Liver (tissue), 9 donors: ENCODE results near the gene LPP. TPM values are rescaled to one million over a fixed set of nuclear protein-coding genes. Genes with fewer than 3 reads are reported as not detected.

Experiments used
- DNase-seq: peaks from one replicate; pipeline ENCODE4 v3.0.0-alpha.2; 2017; ENCODE audit warnings: low spot score
- H3K27ac ChIP-seq, 2 donors: one replicate each; pipeline ENCODE4 v1.7.0; 2013; ENCODE audit warnings: inconsistent platforms in 2 of 2, low read length in 2 of 2, control low read depth in 1 of 2, low read depth in 1 of 2, mild to moderate bottlenecking in 1 of 2
- H3K27me3 ChIP-seq, 4 donors: one replicate each; pipeline versions ENCODE4 v1.6.1 to v1.7.0; 2013; ENCODE audit warnings: low read length in 3 of 4, inconsistent platforms in 1 of 4, mild to moderate bottlenecking in 1 of 4, moderate library complexity in 1 of 4; ENCODE audit not compliant: control insufficient read depth in 4 of 4, insufficient read depth in 4 of 4
- H3K36me3 ChIP-seq, 4 donors: one replicate each; pipeline versions ENCODE4 v1.6.1 to v1.7.0; 2013; ENCODE audit warnings: low read length in 3 of 4, mild to moderate bottlenecking in 3 of 4, low read depth in 1 of 4, moderate library complexity in 1 of 4; ENCODE audit not compliant: control insufficient read depth in 4 of 4, insufficient read depth in 3 of 4
- H3K4me1 ChIP-seq, 4 donors: one replicate each; pipeline versions ENCODE4 v1.6.1 to v1.7.0; 2013; ENCODE audit warnings: low read length in 3 of 4, mild to moderate bottlenecking in 3 of 4, moderate library complexity in 1 of 4; ENCODE audit not compliant: control insufficient read depth in 4 of 4, insufficient read depth in 4 of 4
- H3K4me3 ChIP-seq, 3 donors: one replicate each; pipeline versions ENCODE4 v1.6.1 to v1.7.0; 2013; ENCODE audit warnings: low read length in 3 of 3, control low read depth in 1 of 3, low read depth in 1 of 3, mild to moderate bottlenecking in 1 of 3
- H3K9ac ChIP-seq, 2 donors: one replicate each; pipeline ENCODE4 v1.7.0; 2013; ENCODE audit warnings: low read length in 2 of 2, mild to moderate bottlenecking in 2 of 2, moderate library complexity in 2 of 2, control low read depth in 1 of 2, low read depth in 1 of 2
- H3K9me3 ChIP-seq, 4 donors: one replicate each; pipeline versions ENCODE4 v1.6.1 to v1.7.0; 2013; ENCODE audit warnings: low read length in 3 of 4; ENCODE audit not compliant: control insufficient read depth in 4 of 4
- ATF3 ChIP-seq: IDR thresholded peaks from 2 replicates; pipeline ENCODE4 v1.6.1; 2016; ENCODE audit warnings: antibody characterized with exemption
- CTCF ChIP-seq: fragments of 150-350 bp; IDR thresholded peaks from 2 replicates; pipeline ENCODE4 v1.5.1; 2017; ENCODE audit warnings: improper control_type of control experiment, low read depth, low read length; ENCODE audit not compliant: missing input control
- EGR1 ChIP-seq, 2 donors: IDR thresholded peaks; 2 replicates each; pipeline ENCODE4 v1.6.1; 2016 to 2018; ENCODE audit warnings: antibody characterized with exemption in 2 of 2, low read depth in 2 of 2
- FOXA1 ChIP-seq: IDR thresholded peaks from 2 replicates; pipeline ENCODE4 v1.6.1; 2016; ENCODE audit warnings: antibody characterized with exemption
- FOXA2 ChIP-seq: IDR thresholded peaks from 2 replicates; pipeline ENCODE4 v1.6.1; 2016; ENCODE audit warnings: antibody characterized with exemption
- GABPA ChIP-seq, 2 donors: IDR thresholded peaks in 1 of 2; conservative IDR thresholded peaks in 1 of 2; 2 replicates each; pipeline ENCODE4 v1.6.1; 2016; ENCODE audit warnings: antibody characterized with exemption in 2 of 2, mild to moderate bottlenecking in 1 of 2, moderate library complexity in 1 of 2
- HNF4A ChIP-seq, 2 donors: conservative IDR thresholded peaks; 2 replicates each; pipeline ENCODE4 v1.6.1; 2016; ENCODE audit warnings: antibody characterized with exemption in 2 of 2, mild to moderate bottlenecking in 2 of 2
- HNF4G ChIP-seq: IDR thresholded peaks from 2 replicates; pipeline ENCODE4 v1.6.1; 2016; ENCODE audit warnings: antibody characterized with exemption
- JUND ChIP-seq, 2 donors: IDR thresholded peaks; 2 replicates each; pipeline ENCODE4 v1.6.1; 2016; ENCODE audit warnings: antibody characterized with exemption in 2 of 2
- NR2F2 ChIP-seq: IDR thresholded peaks from 2 replicates; pipeline ENCODE4 v1.6.1; 2016; ENCODE audit warnings: antibody characterized with exemption
- RAD21 ChIP-seq, 2 donors: IDR thresholded peaks; 2 replicates each; pipeline ENCODE4 v1.6.1; 2016; ENCODE audit warnings: antibody characterized with exemption in 2 of 2, mild to moderate bottlenecking in 2 of 2
- REST ChIP-seq: IDR thresholded peaks from 2 replicates; pipeline ENCODE4 v1.6.1; 2016; ENCODE audit warnings: antibody characterized with exemption, mild to moderate bottlenecking
- RXRA ChIP-seq, 2 donors: IDR thresholded peaks; 2 replicates each; pipeline ENCODE4 v1.6.1; 2017 to 2018; ENCODE audit warnings: antibody characterized with exemption in 2 of 2, mild to moderate bottlenecking in 1 of 2
- SP1 ChIP-seq: IDR thresholded peaks from 2 replicates; pipeline ENCODE4 v1.6.1; 2018; ENCODE audit warnings: antibody characterized with exemption, mild to moderate bottlenecking
- TAF1 ChIP-seq: conservative IDR thresholded peaks from 2 replicates; pipeline ENCODE4 v1.6.1; 2016; ENCODE audit warnings: antibody characterized with exemption, mild to moderate bottlenecking
- YY1 ChIP-seq: IDR thresholded peaks from 2 replicates; pipeline ENCODE4 v1.6.1; 2016; ENCODE audit warnings: antibody characterized with exemption, mild to moderate bottlenecking
- ZBTB33 ChIP-seq: IDR thresholded peaks from 2 replicates; pipeline ENCODE4 v1.6.1; 2016; ENCODE audit warnings: antibody characterized with exemption
- WGBS: extraction: QIAGEN DNeasy Blood & Tissue Kit; methylation state at CpG from one replicate; pipeline ENCODE4 v1.1.7; 2013; 5-methylcytosine and 5-hydroxymethylcytosine counted together
- polyA plus RNA-seq, 2 donors: library from polyadenylated mRNA; stranded (reverse) in 1 of 2; unstranded in 1 of 2; fragments of 200-250 nt in 1 of 2; fragments of >200 nt in 1 of 2; fragmentation: Nextera tagmentation in 1 of 2; extraction: Ambion mirVana in 1 of 2; gene quantifications; one replicate each; pipeline versions ENCODE4 v1.2.1 to v1.2.3, GENCODE V29; 2013 to 2015
- total RNA-seq, 2 donors: library from RNA; depleted of rRNA; stranded (reverse); fragments of >200 nt; gene quantifications; one replicate each; pipeline ENCODE4 v1.2.3, GENCODE V29; 2014
- TF ChIP-seq, protein P1 (sequence below): IDR thresholded peaks from 2 replicates; pipeline ENCODE4 v1.6.1; 2016; ENCODE audit warnings: antibody characterized with exemption
- donor health status: healthy.
- donor health status: healthy.
- donor health status: healthy.
- donor health status: healthy.
- donor health status: healthy.

The LPP gene
- total and polyA plus RNA-seq, 4 donors = 3.3 to 53.7 (median 28.2) TPM

DNA sequence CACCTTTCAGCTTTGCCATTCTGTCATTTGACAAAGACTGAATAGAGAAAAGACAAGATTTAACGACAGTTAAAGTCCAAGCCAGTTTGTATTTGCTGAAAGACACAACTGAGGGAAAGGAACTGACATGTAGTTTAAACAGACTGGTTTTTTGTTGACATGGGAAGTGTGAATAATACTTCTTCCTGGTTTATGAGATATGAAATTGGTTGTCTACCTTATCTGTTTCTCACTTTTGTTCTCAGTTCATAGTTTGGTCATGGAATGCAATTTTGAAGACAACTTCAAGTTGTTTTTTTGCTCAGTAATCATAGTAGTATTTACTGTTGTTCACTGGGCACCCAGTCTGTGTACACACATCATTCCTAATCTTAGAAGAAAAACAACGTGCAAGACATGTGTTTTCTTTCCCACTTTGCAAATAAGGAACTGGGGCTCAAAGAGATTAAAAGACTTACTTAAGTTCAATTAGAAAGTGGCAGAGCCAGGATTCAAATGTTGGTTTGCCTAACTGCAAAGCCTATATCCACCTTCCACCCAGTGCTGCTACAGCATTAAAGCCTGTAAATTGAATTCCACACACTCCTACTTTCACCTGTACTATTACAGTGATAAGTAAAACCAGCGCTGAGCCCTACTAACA lies 103.5 kb downstream of the LPP start (continued):
- no peak for TF ChIP-seq ATF3
- no peak for TF ChIP-seq RAD21 (IDR thresholded peaks at IDR 0.05)
- no peak for TF ChIP-seq NR2F2
- no peak for TF ChIP-seq HNF4A (conservative IDR thresholded peaks at IDR 0.05)
- no peak for TF ChIP-seq GABPA (IDR thresholded peaks at IDR 0.05 in 1 of 2, conservative IDR thresholded peaks at IDR 0.05 in 1 of 2)
- no peak for TF ChIP-seq TAF1
- no peak for TF ChIP-seq YY1
- no peak for TF ChIP-seq FOXA1
- TF ChIP-seq EGR1 (IDR thresholded peaks at IDR 0.05; ENCODE audit: low read depth in 2 of 2) = no peak
- TF ChIP-seq, protein P1, sequence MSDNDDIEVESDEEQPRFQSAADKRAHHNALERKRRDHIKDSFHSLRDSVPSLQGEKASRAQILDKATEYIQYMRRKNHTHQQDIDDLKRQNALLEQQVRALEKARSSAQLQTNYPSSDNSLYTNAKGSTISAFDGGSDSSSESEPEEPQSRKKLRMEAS = no peak
- no peak for TF ChIP-seq SP1

GRCh38 chr3:188259191-188259590 lies 105.2 kb downstream of the LPP start:
- H3K4me3 ChIP-seq = no peak overlapping the region
- DNase-seq = no peak
- TF ChIP-seq, protein P1 = no peak
- TF ChIP-seq RAD21 (IDR thresholded peaks at IDR 0.05) (no peak), HNF4G (no peak), SP1 (no peak), TAF1 (no peak)
- H3K9ac ChIP-seq = no peak overlapping the region
- H3K36me3 ChIP-seq = no peaks in the 10 kb centered on the region
- H3K4me1 ChIP-seq = peaks cover 3 to 32% (median 18%) of the 10 kb centered on the region in 4 donors
- H3K27me3 ChIP-seq = no peaks in the 10 kb centered on the region
- WGBS = 53% methylated on average over 2 of the region's 2 CpGs
- H3K9me3 ChIP-seq = no peaks in the 10 kb centered on the region
- no peak overlapping the region for H3K27ac ChIP-seq

DNA sequence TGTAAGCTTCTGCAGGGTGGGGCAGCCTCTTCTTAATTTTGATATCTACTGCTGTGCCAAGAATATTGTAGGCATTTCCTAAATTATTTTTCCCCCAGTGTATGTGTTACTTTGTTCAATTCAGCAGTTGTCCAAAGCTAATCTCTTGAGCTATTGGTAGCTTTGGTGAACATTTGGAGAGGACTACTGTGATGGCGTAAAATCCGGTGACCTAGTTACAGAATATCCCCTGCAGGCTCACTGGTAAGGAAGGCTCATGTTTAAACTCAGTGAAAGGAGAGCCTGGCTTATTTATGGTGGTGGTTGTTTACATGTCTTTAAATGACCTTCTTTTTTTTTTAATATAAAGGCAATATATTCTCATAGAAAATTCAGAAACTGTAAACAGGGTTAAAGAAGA lies 105.6 kb downstream of the LPP start:
- TF ChIP-seq SP1 = no peak
- TF ChIP-seq FOXA2 = no peak
- TF ChIP-seq GABPA (IDR thresholded peaks at IDR 0.05 in 1 of 2, conservative IDR thresholded peaks at IDR 0.05 in 1 of 2) = no peak
- TF ChIP-seq, protein P1 = no peak
- TF ChIP-seq NR2F2 = no peak
- no peak for TF ChIP-seq RAD21 (IDR thresholded peaks at IDR 0.05)
- TF ChIP-seq CTCF = no peak
- TF ChIP-seq JUND (IDR thresholded peaks at IDR 0.05) = no peak
- TF ChIP-seq HNF4G = no peak
- no peak for TF ChIP-seq ZBTB33
- no peak for TF ChIP-seq EGR1 (IDR thresholded peaks at IDR 0.05; ENCODE audit: low read depth in 2 of 2)
- no peak for TF ChIP-seq TAF1
- TF ChIP-seq REST = no peak
- TF ChIP-seq RXRA (IDR thresholded peaks at IDR 0.05) = no peak
- no peak for TF ChIP-seq ATF3
- no peak overlapping the region for H3K27ac ChIP-seq
- no peaks in the 10 kb centered on the region for H3K36me3 ChIP-seq
- no peaks in the 10 kb centered on the region for H3K9me3 ChIP-seq
- DNase-seq = no peak
- H3K27me3 ChIP-seq = no peaks in the 10 kb centered on the region
- H3K4me3 ChIP-seq = no peak overlapping the region
- H3K9ac ChIP-seq = no peak overlapping the region
- H3K4me1 ChIP-seq = peaks cover 3 to 34% (median 18%) of the 10 kb centered on the region in 4 donors
- 83% methylated on average over 2 of the region's 2 CpGs for WGBS
